SH-SY5Y (cell line): ENCODE results near the gene CRKL.

Experiments used
- GATA2 ChIP-seq: IDR thresholded peaks from 2 replicates; pipeline ENCODE4 v1.6.1; 2011; ENCODE audit warnings: mild to moderate bottlenecking, low read depth, low read length
- GATA3 ChIP-seq: IDR thresholded peaks from 2 replicates; pipeline ENCODE4 v1.6.1; 2011; ENCODE audit warnings: low read depth, mild to moderate bottlenecking, low read length, moderate library complexity

DNA sequence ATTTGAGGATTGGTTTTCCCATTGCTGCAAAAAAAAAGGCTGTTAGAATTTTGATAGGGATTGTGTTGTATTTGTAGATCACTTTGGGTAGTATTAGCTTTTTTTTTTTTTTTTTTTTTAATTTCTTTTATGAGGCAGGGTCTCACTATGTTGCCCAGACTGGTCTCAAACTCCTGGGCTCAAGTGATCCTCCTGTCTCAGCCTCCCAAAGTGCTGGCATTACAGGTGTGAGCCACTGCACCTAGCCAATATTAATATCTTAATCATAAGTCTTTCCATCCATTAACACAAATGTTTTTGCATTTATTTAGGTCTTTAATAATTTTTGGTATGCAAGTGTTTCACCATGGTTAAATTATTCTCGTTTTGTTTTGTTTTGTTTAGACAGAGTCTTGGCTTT lies 26.8 kb downstream of the CRKL start:
- TF ChIP-seq GATA3: no peak
- no peak for TF ChIP-seq GATA2
